Erythroblast (primary cell): ENCODE measurements around the gene BUB1B.

Experiments
- GATA1 ChIP-seq: IDR thresholded peaks from 2 replicates; pipeline ENCODE4 v1.6.1; 2011; ENCODE audit warnings: low read depth, mild to moderate bottlenecking, control low read depth, low read length, moderate library complexity
- POLR2A ChIP-seq: IDR thresholded peaks from 2 replicates; pipeline ENCODE4 v1.6.1; 2011; ENCODE audit warnings: mild to moderate bottlenecking, low read length

- TF ChIP-seq POLR2A = no peak
- no peak for TF ChIP-seq GATA1
These were observed 106.0 kb downstream of the BUB1B start for GRCh38 chr15:40266828-40267304.
